Trophoblast cell (in vitro differentiated cells and primary cell): ENCODE data around the gene COL5A1.

Experiments
- DNase-seq, 2 donors: peaks; one replicate each; pipeline ENCODE4 v3.0.0-alpha.2; 2016
- H2AFZ ChIP-seq: 2 replicates; pipeline ENCODE4 v1.6.1; 2013; ENCODE audit warnings: low read length, moderate library complexity, mild to moderate bottlenecking; ENCODE audit not compliant: insufficient read depth, poor library complexity
- H2AK5ac ChIP-seq: 2 replicates; pipeline ENCODE4 v1.6.1; 2013; ENCODE audit warnings: mild to moderate bottlenecking, low read length
- H2BK120ac ChIP-seq: 2 replicates; pipeline ENCODE4 v1.6.1; 2013; ENCODE audit warnings: low read length, mild to moderate bottlenecking, moderate library complexity; ENCODE audit not compliant: insufficient read depth, poor library complexity
- H2BK12ac ChIP-seq: 2 replicates; pipeline ENCODE4 v1.6.1; 2013; ENCODE audit warnings: mild to moderate bottlenecking, low read length, moderate library complexity
- H2BK5ac ChIP-seq: 2 replicates; pipeline ENCODE4 v1.6.1; 2013; ENCODE audit warnings: low read length, low read depth, moderate library complexity, mild to moderate bottlenecking; ENCODE audit not compliant: poor library complexity
- H3K14ac ChIP-seq: 2 replicates; pipeline ENCODE4 v1.6.1; 2013; ENCODE audit warnings: mild to moderate bottlenecking, low read length
- H3K18ac ChIP-seq: 2 replicates; pipeline ENCODE4 v1.6.1; 2013; ENCODE audit warnings: mild to moderate bottlenecking, low read length
- H3K23ac ChIP-seq: 2 replicates; pipeline ENCODE4 v1.6.1; 2013; ENCODE audit warnings: low read length
- H3K27ac ChIP-seq: 2 replicates; pipeline ENCODE4 v1.5.1; 2013; ENCODE audit warnings: low read depth, mild to moderate bottlenecking, inconsistent platforms, low read length, moderate library complexity
- H3K27me3 ChIP-seq: 2 replicates; pipeline ENCODE4 v1.6.1; 2013; ENCODE audit warnings: inconsistent platforms, mild to moderate bottlenecking, low read length, moderate library complexity; ENCODE audit not compliant: insufficient read depth
- H3K36me3 ChIP-seq, 2 experiments: 1 replicate in 1 of 2; 2 replicates in 1 of 2; pipeline ENCODE4 v1.6.1; 2013; ENCODE audit warnings: low read length in 2 of 2, mild to moderate bottlenecking in 2 of 2, moderate library complexity in 1 of 2; ENCODE audit not compliant: insufficient read depth in 2 of 2, control insufficient read depth in 1 of 2
- H3K4ac ChIP-seq: 2 replicates; pipeline ENCODE4 v1.6.1; 2013; ENCODE audit warnings: low read depth, mild to moderate bottlenecking, low read length, moderate library complexity
- H3K4me1 ChIP-seq, 2 experiments: 1 replicate in 1 of 2; 2 replicates in 1 of 2; pipeline ENCODE4 v1.6.1; 2013; ENCODE audit warnings: low read length in 2 of 2, mild to moderate bottlenecking in 2 of 2, moderate library complexity in 1 of 2; ENCODE audit not compliant: insufficient read depth in 2 of 2, control insufficient read depth in 1 of 2
- H3K4me2 ChIP-seq: 2 replicates; pipeline ENCODE4 v1.6.1; 2013; ENCODE audit warnings: inconsistent platforms, mild to moderate bottlenecking, low read length, moderate library complexity
- H3K4me3 ChIP-seq: 2 replicates; pipeline ENCODE4 v1.5.1; 2013; ENCODE audit warnings: mild to moderate bottlenecking, low read depth, low read length, inconsistent platforms
- H3K79me1 ChIP-seq: one replicate; pipeline ENCODE4 v1.6.1; 2013; ENCODE audit warnings: low read length
- H3K79me2 ChIP-seq: 2 replicates; pipeline ENCODE4 v1.6.1; 2013; ENCODE audit warnings: low read length, mild to moderate bottlenecking; ENCODE audit not compliant: control insufficient read depth, insufficient read depth, poor library complexity
- H3K9ac ChIP-seq: 2 replicates; pipeline ENCODE4 v1.6.1; 2013; ENCODE audit warnings: mild to moderate bottlenecking, low read length
- H3K9me3 ChIP-seq: 2 replicates; pipeline ENCODE4 v1.6.1; 2013; ENCODE audit warnings: low read depth, mild to moderate bottlenecking, control low read depth, inconsistent platforms, low read length; ENCODE audit not compliant: insufficient read depth
- H4K12ac ChIP-seq: 2 replicates; pipeline ENCODE4 v1.6.1; 2013; ENCODE audit warnings: low read depth, mild to moderate bottlenecking, low read length, moderate library complexity
- H4K8ac ChIP-seq: 2 replicates; pipeline ENCODE4 v1.6.1; 2013; ENCODE audit warnings: low read depth, mild to moderate bottlenecking, low read length, moderate library complexity
- H4K91ac ChIP-seq: one replicate; pipeline ENCODE4 v1.6.1; 2013; ENCODE audit warnings: low read depth, mild to moderate bottlenecking, low read length, moderate library complexity
- WGBS: extraction: QIAGEN DNeasy Blood & Tissue Kit; methylation state at CpG from one replicate; pipeline ENCODE4 v1.1.7; 2013; ENCODE audit warnings: missing lambda C conversion rate; ENCODE audit not compliant: insufficient read length, insufficient coverage; ENCODE audit errors: extremely low coverage; 5-methylcytosine and 5-hydroxymethylcytosine counted together

Gene COL5A1

DNA sequence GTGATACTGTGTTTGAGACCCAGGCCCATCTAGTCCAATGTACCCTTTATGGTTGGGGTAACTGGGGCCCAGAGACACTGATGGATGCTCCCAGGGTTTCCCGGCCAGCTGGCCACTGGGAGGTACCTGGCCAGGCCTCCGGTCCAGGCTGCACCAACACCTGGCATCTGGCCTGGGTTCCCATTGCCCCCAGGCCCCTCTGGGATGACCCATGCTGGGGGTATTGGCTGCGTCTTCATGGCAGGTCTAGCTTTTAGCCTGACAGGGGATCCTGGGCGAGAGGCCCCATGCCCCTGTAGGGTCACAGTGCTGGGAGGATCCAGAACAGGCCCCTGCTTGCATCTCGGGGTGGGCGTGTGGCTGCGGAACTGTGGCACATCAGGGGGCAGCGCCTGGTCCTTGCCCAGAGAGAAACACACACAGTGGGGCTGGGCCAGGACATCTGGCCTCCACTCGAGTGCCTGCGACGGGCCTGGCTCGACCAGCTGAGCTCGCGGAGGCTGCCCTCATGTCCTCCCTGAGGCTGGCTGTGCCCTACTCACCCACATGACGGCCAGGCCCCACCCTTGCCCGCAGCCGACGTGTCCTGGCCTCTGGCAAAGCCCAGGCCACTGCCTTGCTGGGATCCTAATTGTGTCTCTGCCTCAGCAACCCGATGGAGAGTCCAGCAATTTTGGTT, 21.5 kb upstream of the COL5A1 start:
- Histone ChIP-seq H3K14ac (peak overlapping the region; percentile 59), H4K8ac (no peak overlapping the region), H4K91ac (peak overlapping the region; percentile 32), H2AFZ (no peak overlapping the region), H2BK12ac (peak overlapping the region; percentile 53), H3K27me3 (no peaks in the 10 kb centered on the region), H2BK5ac (no peak overlapping the region), H3K4me3 (no peak overlapping the region), H3K36me3 (no peaks in the 10 kb centered on the region), H3K4ac (no peak overlapping the region), H3K18ac (no peak overlapping the region), H3K79me2 (no peaks in the 10 kb centered on the region), H3K4me2 (no peak overlapping the region), H3K79me1 (peaks cover 25% of the 10 kb centered on the region), H4K12ac (no peak overlapping the region), H2BK120ac (peak overlapping the region; percentile 26), H3K4me1 (peaks cover 26 to 41% of the 10 kb centered on the region in 2 experiments), H3K9ac (no peak overlapping the region), H3K9me3 (peaks cover 2% of the 10 kb centered on the region), H3K23ac (no peak overlapping the region), H3K27ac (no peak overlapping the region), H2AK5ac (peak overlapping the region; percentile 87)
- no CpG with 5 or more reads among the region's 19 CpGs for WGBS
- no peak for DNase-seq

DNA sequence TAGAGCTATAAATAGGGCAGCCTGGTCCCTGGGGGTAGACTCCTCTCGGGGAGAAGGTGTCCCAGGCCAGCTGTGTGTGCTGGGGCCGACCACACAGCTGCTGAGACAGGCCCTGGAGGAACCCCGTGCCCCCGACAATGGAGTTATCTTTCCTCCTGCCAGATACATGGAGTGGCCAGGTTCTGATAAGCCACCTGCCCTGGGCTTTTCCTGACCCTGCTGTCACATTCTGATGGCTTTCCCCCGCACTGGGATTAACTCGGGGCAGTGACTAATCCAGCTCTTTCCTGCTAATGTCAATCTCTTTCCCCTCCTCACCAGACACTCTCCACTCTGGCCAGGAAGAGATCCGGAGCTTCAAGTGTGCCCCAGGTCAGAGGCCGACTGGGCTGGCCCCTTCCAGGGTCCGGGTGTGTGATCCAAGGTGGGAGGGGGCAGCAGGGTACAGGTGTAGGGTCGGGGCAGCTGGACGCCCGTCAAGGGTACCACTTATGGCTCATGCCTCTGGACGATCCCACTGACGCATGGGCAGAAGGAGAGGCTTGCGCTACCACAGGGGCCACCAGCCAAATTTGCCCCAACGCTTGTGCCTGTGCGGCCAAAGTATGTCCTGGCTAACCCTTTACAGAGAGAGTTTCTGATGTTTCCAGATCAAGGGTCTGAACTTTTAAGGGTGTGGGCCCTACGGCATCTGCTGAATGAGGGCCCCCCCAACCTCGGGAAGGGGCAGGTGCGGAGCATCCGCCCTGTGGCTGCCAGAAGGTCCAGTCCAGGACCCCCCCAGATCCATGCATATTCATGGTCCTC, 20.6 kb upstream of the COL5A1 start:
- Histone ChIP-seq H3K14ac (no peak overlapping the region), H3K18ac (peak overlapping the region; percentile 15), H4K12ac (no peak overlapping the region), H3K27ac (no peak overlapping the region), H3K4me3 (no peak overlapping the region), H3K79me1 (peaks cover 32% of the 10 kb centered on the region), H4K8ac (no peak overlapping the region), H3K27me3 (no peaks in the 10 kb centered on the region), H3K36me3 (no peaks in the 10 kb centered on the region), H3K4me1 (peaks cover 33 to 48% of the 10 kb centered on the region in 2 experiments), H2AK5ac (no peak overlapping the region), H3K9ac (no peak overlapping the region), H3K4me2 (no peak overlapping the region), H3K23ac (no peak overlapping the region), H3K9me3 (peaks cover 2% of the 10 kb centered on the region), H3K79me2 (no peaks in the 10 kb centered on the region), H2BK5ac (no peak overlapping the region), H2BK120ac (peak overlapping the region; percentile 26), H3K4ac (no peak overlapping the region), H4K91ac (peak overlapping the region; percentile 52), H2AFZ (no peak overlapping the region), H2BK12ac (peak overlapping the region; percentile 65)
- WGBS, result no CpG with 5 or more reads among the region's 21 CpGs
- no peak for DNase-seq

DNA sequence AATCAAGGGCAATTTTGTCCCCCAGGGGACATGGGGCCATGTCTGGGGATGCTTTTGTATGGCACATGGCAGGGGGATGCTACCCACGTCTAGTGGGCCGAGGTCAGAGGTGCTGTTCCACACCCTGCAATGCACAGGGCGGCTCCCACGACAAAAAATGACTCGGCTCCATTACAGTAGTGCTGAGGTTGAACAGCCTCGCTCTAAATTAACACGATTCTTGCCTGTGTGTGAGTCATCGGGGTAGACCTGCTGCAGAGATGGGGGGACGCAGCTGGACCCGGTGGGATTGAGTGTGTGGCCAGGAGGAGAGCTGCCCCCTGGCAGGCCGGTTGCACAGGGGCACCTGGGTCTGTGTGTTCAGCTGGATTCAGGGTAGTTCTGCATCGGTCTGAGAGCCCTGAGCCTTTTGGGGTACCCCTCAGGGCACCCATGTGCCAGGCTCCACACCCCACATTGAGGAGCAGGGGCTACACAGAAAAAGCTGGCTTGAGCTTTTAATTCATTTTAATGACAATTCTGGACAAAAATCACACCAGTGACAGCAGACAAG, 20.0 kb upstream of the COL5A1 start:
- H3K79me1 ChIP-seq, result peaks cover 37% of the 10 kb centered on the region
- H3K23ac ChIP-seq, result no peak overlapping the region
- H3K27me3 ChIP-seq, result no peaks in the 10 kb centered on the region
- no peak overlapping the region for H3K18ac ChIP-seq
- no peak overlapping the region for H3K4ac ChIP-seq
- no peak overlapping the region for H3K9ac ChIP-seq
- H3K14ac ChIP-seq, result no peak overlapping the region
- no peak overlapping the region for H3K27ac ChIP-seq
- no peak overlapping the region for H4K8ac ChIP-seq
- H2AK5ac ChIP-seq, result peak overlapping the region; percentile 47
- peaks cover 38 to 55% of the 10 kb centered on the region in 2 experiments for H3K4me1 ChIP-seq
- H2BK5ac ChIP-seq, result no peak overlapping the region
- peak overlapping the region; percentile 42 for H2BK12ac ChIP-seq
- H2BK120ac ChIP-seq, result no peak overlapping the region
- no CpG with 5 or more reads among the region's 12 CpGs for WGBS
- H4K12ac ChIP-seq, result no peak overlapping the region
- H4K91ac ChIP-seq, result peak overlapping the region; percentile 52
- H3K4me3 ChIP-seq, result no peak overlapping the region
- H3K79me2 ChIP-seq, result no peaks in the 10 kb centered on the region
- no peak for DNase-seq
- H2AFZ ChIP-seq, result no peak overlapping the region
- H3K36me3 ChIP-seq, result no peaks in the 10 kb centered on the region
- peaks cover 2% of the 10 kb centered on the region for H3K9me3 ChIP-seq
- H3K4me2 ChIP-seq, result no peak overlapping the region

DNA sequence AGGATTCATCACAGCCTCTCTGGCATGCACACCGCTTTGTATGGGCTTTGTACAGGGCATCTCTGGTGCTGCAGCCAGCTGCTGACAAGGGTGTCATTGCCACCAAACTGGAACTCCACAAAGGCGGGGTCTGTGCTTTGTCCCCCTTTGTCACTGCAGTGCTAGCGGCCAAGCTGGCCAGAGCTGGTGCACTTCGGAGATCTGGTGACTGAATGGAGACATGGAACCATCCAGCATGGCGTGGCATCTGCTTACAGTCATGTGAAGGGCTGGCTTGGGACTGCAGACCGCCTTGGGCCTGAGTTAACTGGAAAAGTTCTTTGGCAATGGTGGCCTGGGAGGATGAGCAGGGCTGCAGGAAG, 18.7 kb upstream of the COL5A1 start:
- H4K12ac ChIP-seq, result no peak overlapping the region
- H3K23ac ChIP-seq, result no peak overlapping the region
- no peak overlapping the region for H4K8ac ChIP-seq
- no peaks in the 10 kb centered on the region for H3K27me3 ChIP-seq
- no peak overlapping the region for H3K27ac ChIP-seq
- H3K4me2 ChIP-seq, result no peak overlapping the region
- no peak overlapping the region for H2AFZ ChIP-seq
- H3K9ac ChIP-seq, result no peak overlapping the region
- H3K36me3 ChIP-seq, result no peaks in the 10 kb centered on the region
- H3K14ac ChIP-seq, result peak overlapping the region; percentile 41
- H2BK12ac ChIP-seq, result peak overlapping the region; percentile 96
- H4K91ac ChIP-seq, result peak overlapping the region; percentile 88
- peak overlapping the region; percentile 38 for H2AK5ac ChIP-seq
- H3K9me3 ChIP-seq, result peaks cover 2% of the 10 kb centered on the region
- no peak overlapping the region for H3K4ac ChIP-seq
- H2BK120ac ChIP-seq, result peak overlapping the region; percentile 77
- no peaks in the 10 kb centered on the region for H3K79me2 ChIP-seq
- H3K18ac ChIP-seq, result no peak overlapping the region
- H3K4me1 ChIP-seq, result peaks cover 42 to 59% of the 10 kb centered on the region in 2 experiments
- H3K79me1 ChIP-seq, result peaks cover 42% of the 10 kb centered on the region
- DNase-seq, result no peak
- no peak overlapping the region for H2BK5ac ChIP-seq
- no CpG with 5 or more reads among the region's 6 CpGs for WGBS
- H3K4me3 ChIP-seq, result no peak overlapping the region
